H9 (cell line): ENCODE data around the gene CCDC116. TPM values are rescaled to one million over a fixed set of nuclear protein-coding genes. Genes with fewer than 3 reads are reported as not detected.

Source experiments
- DNase-seq: peaks from one replicate; pipeline ENCODE4 v3.0.0-alpha.2; 2017
- H2AFZ ChIP-seq: one replicate; pipeline ENCODE4 v1.6.1; 2013; ENCODE audit warnings: mild to moderate bottlenecking, low read length, control low read depth, moderate library complexity
- H2AK5ac ChIP-seq: 2 replicates; pipeline ENCODE4 v1.6.1; 2013; ENCODE audit warnings: low read length, control low read depth, mixed read lengths; ENCODE audit not compliant: insufficient read length
- H2BK120ac ChIP-seq: one replicate; pipeline ENCODE4 v1.6.1; 2013; ENCODE audit warnings: low read depth, mild to moderate bottlenecking, low read length, control low read depth, inconsistent platforms; ENCODE audit not compliant: poor library complexity, severe bottlenecking
- H2BK12ac ChIP-seq: 2 replicates; pipeline ENCODE4 v1.6.1; 2013; ENCODE audit warnings: low read length, control low read depth, mixed read lengths, low read depth; ENCODE audit not compliant: insufficient read length
- H2BK15ac ChIP-seq: 2 replicates; pipeline ENCODE4 v1.6.1; 2013; ENCODE audit warnings: low read depth, low read length, control low read depth
- H2BK20ac ChIP-seq: one replicate; pipeline ENCODE4 v1.6.1; 2013; ENCODE audit warnings: low read depth, mild to moderate bottlenecking, low read length, control low read depth, inconsistent platforms; ENCODE audit not compliant: poor library complexity, severe bottlenecking
- H2BK5ac ChIP-seq: 2 replicates; pipeline ENCODE4 v1.6.1; 2013; ENCODE audit warnings: low read length, control low read depth, mixed read lengths; ENCODE audit not compliant: insufficient read length
- H3K14ac ChIP-seq: 2 replicates; pipeline ENCODE4 v1.6.1; 2013; ENCODE audit warnings: low read length, control low read depth; ENCODE audit not compliant: insufficient read depth
- H3K18ac ChIP-seq: 2 replicates; pipeline ENCODE4 v1.6.1; 2013; ENCODE audit warnings: low read depth, mild to moderate bottlenecking, mixed read lengths, low read length, control low read depth; ENCODE audit not compliant: insufficient read length
- H3K23ac ChIP-seq: 2 replicates; pipeline ENCODE4 v1.6.1; 2013; ENCODE audit warnings: low read length, control low read depth, mixed read lengths, low read depth; ENCODE audit not compliant: insufficient read length
- H3K23me2 ChIP-seq: 2 replicates; pipeline ENCODE4 v1.6.1; 2013; ENCODE audit warnings: low read depth, mild to moderate bottlenecking, mixed read lengths, low read length, control low read depth; ENCODE audit not compliant: insufficient read length, poor library complexity, severe bottlenecking
- H3K27ac ChIP-seq: 2 replicates; pipeline ENCODE4 v1.5.1; 2013; ENCODE audit warnings: low read length, control low read depth, mixed read lengths, low read depth; ENCODE audit not compliant: insufficient read length
- H3K27me3 ChIP-seq: 2 replicates; pipeline ENCODE4 v1.6.1; 2013; ENCODE audit warnings: low read length, control low read depth, inconsistent platforms; ENCODE audit not compliant: insufficient read depth
- H3K4ac ChIP-seq: 2 replicates; pipeline ENCODE4 v1.6.1; 2013; ENCODE audit warnings: low read depth, mild to moderate bottlenecking, control low read depth, inconsistent platforms, low read length, moderate library complexity
- H3K4me1 ChIP-seq: 2 replicates; pipeline ENCODE4 v1.6.1; 2013; ENCODE audit warnings: low read length, control low read depth, inconsistent platforms; ENCODE audit not compliant: insufficient read depth
- H3K4me2 ChIP-seq: 2 replicates; pipeline ENCODE4 v1.6.1; 2013; ENCODE audit warnings: low read length, control low read depth, mixed read lengths; ENCODE audit not compliant: insufficient read length, insufficient read depth
- H3K56ac ChIP-seq: 2 replicates; pipeline ENCODE4 v1.6.1; 2013; ENCODE audit warnings: low read depth, mild to moderate bottlenecking, mixed read lengths, low read length, control low read depth; ENCODE audit not compliant: insufficient read length
- H3K79me1 ChIP-seq: 2 replicates; pipeline ENCODE4 v1.6.1; 2013; ENCODE audit warnings: low read depth, mild to moderate bottlenecking, moderate library complexity, low read length, control low read depth, inconsistent platforms; ENCODE audit not compliant: insufficient read depth, poor library complexity, severe bottlenecking
- H3K79me2 ChIP-seq: 2 replicates; pipeline ENCODE4 v1.6.1; 2013; ENCODE audit warnings: low read length, control low read depth, inconsistent platforms; ENCODE audit not compliant: insufficient read depth
- H3K9ac ChIP-seq: 2 replicates; pipeline ENCODE4 v1.6.1; 2013; ENCODE audit warnings: low read length, control low read depth, mixed read lengths; ENCODE audit not compliant: insufficient read length; ENCODE audit errors: extremely low read depth
- H3K9me3 ChIP-seq: one replicate; pipeline ENCODE4 v1.6.1; 2013; ENCODE audit warnings: low read depth, low read length, inconsistent platforms; ENCODE audit not compliant: control insufficient read depth
- H3T11ph ChIP-seq: one replicate; pipeline ENCODE4 v1.6.1; 2013; ENCODE audit warnings: mild to moderate bottlenecking, low read length, control low read depth, inconsistent platforms
- H4K20me1 ChIP-seq: one replicate; pipeline ENCODE4 v1.6.1; 2013; ENCODE audit not compliant: control insufficient read depth, insufficient read length, insufficient read depth
- H4K5ac ChIP-seq: 2 replicates; pipeline ENCODE4 v1.6.1; 2013; ENCODE audit warnings: low read depth, mild to moderate bottlenecking, mixed read lengths, low read length, control low read depth; ENCODE audit not compliant: insufficient read length
- H4K8ac ChIP-seq: replicated peaks from 2 replicates; pipeline ENCODE4 v1.6.1; 2013; ENCODE audit warnings: low read length, control low read depth, mixed read lengths, low read depth; ENCODE audit not compliant: insufficient read length
- H4K91ac ChIP-seq: 2 replicates; pipeline ENCODE4 v1.6.1; 2013; ENCODE audit warnings: low read depth, mild to moderate bottlenecking, moderate library complexity, mixed read lengths, low read length, control low read depth; ENCODE audit not compliant: insufficient read length
- H3K27ac Mint-ChIP-seq, 3 experiments: 2 replicates in 2 of 3; 3 replicates in 1 of 3; pipeline ENCODE4 v1.8.0; 2020 to 2021; ENCODE audit warnings: mixed read lengths in 3 of 3, mild to moderate bottlenecking in 1 of 3, moderate library complexity in 1 of 3
- H3K27me3 Mint-ChIP-seq: 2 replicates; pipeline ENCODE4 v1.8.0; 2021; ENCODE audit warnings: low read depth, mild to moderate bottlenecking, moderate library complexity, mixed read lengths
- H3K36me3 Mint-ChIP-seq, 3 experiments: 2 replicates in 2 of 3; 3 replicates in 1 of 3; pipeline ENCODE4 v1.8.0; 2020 to 2021; ENCODE audit warnings: low read depth in 3 of 3, mixed read lengths in 3 of 3; ENCODE audit not compliant: insufficient read depth in 1 of 3
- H3K4me1 Mint-ChIP-seq, 2 experiments: 2 replicates each; pipeline ENCODE4 v1.8.0; 2020; ENCODE audit warnings: mixed read lengths in 2 of 2
- H3K4me3 Mint-ChIP-seq, 2 experiments: 2 replicates in 1 of 2; 3 replicates in 1 of 2; pipeline ENCODE4 v1.8.0; 2020 to 2021; ENCODE audit warnings: mild to moderate bottlenecking in 2 of 2, mixed read lengths in 2 of 2, moderate library complexity in 1 of 2
- H3K9me3 Mint-ChIP-seq, 2 experiments: 2 replicates in 1 of 2; 3 replicates in 1 of 2; pipeline ENCODE4 v1.8.0; 2020; ENCODE audit warnings: mild to moderate bottlenecking in 2 of 2, mixed read lengths in 2 of 2, moderate library complexity in 1 of 2
- WGBS: extraction: QIAGEN DNeasy Blood & Tissue Kit; methylation state at CpG from one replicate; pipeline ENCODE4 v1.1.7; 2013; ENCODE audit warnings: missing lambda C conversion rate, low lambda C conversion rate, mixed read lengths; ENCODE audit not compliant: insufficient read length; ENCODE audit errors: extremely low coverage; 5-methylcytosine and 5-hydroxymethylcytosine counted together
- total RNA-seq: library from RNA; stranded (reverse); gene quantifications from 2 replicates; pipeline ENCODE4 v1.2.1, GENCODE V29; 2021
- TF ChIP-seq, protein P1 (sequence below): fragments of 200-600 bp; sonication (generic); conservative IDR thresholded peaks from 3 replicates; pipeline ENCODE4 v1.8.0; 2021; ENCODE audit warnings: antibody characterized with exemption, mild to moderate bottlenecking

Gene CCDC116
- total RNA-seq, 1 experiment from 2014 or later, result 0.63 TPM

DNA sequence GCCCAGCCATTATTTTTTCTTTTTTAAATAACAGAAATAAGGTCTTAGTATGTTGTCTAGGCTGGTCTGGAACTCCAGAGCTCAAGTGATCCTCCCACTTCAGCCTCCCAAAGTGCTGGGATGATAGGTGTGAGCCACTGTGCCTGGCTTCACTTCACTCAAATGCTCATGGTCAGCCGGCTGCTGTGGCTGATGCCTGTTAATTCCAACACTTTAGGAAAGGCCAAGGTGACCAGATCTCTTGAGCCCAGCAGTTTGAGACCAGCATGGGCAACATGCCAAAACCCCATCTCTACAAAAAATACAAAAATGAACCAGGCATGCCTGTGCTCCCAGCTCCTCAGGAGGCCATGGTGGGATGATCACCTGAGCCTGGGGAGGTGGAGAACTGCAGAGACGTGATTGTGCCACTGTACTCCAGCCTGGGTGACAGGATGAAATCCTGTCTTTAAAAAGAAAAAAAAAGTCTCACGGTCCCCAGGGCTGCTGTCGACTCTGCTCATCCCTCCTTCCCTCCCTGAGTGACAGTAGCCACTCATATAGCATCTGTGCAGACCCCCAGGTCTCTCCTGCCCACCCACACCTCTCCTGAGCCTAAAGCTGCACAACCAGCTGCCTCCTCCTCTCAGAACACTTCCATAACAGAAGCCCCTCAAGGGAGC is 6.4 kb upstream of the CCDC116 start:
- no peak overlapping the region for H2BK15ac ChIP-seq
- no peak overlapping the region for H3K27ac ChIP-seq
- no peak overlapping the region for H4K8ac ChIP-seq
- no peak overlapping the region for H3K56ac ChIP-seq
- peaks cover 5% of the 10 kb centered on the region for H3K23me2 ChIP-seq
- no peak overlapping the region for H3K4me2 ChIP-seq
- H3K9me3 ChIP-seq, result no peaks in the 10 kb centered on the region
- no peak overlapping the region for H2AFZ ChIP-seq
- H3K14ac ChIP-seq, result no peak overlapping the region
- H4K91ac ChIP-seq, result no peak overlapping the region
- peaks cover 5 to 44% (median 33%) of the 10 kb centered on the region in 3 experiments for H3K36me3 Mint-ChIP-seq
- peaks cover 14% of the 10 kb centered on the region in 2 experiments for H3K4me1 Mint-ChIP-seq
- no peak overlapping the region for H2BK5ac ChIP-seq
- no peaks in the 10 kb centered on the region for H3K27me3 ChIP-seq
- H4K20me1 ChIP-seq, result no peaks in the 10 kb centered on the region
- no peak overlapping the region for H3T11ph ChIP-seq
- H3K79me2 ChIP-seq, result no peaks in the 10 kb centered on the region
- no peak overlapping the region for H4K5ac ChIP-seq
- H3K23ac ChIP-seq, result no peak overlapping the region
- no peaks in the 10 kb centered on the region for H3K9me3 Mint-ChIP-seq
- no peak overlapping the region for H2BK120ac ChIP-seq
- no peak overlapping the region for H3K4ac ChIP-seq
- H2AK5ac ChIP-seq, result no peak overlapping the region
- peaks cover 3% of the 10 kb centered on the region; the same call in 1 of the 2 replicates for H3K27me3 Mint-ChIP-seq
- H3K4me3 Mint-ChIP-seq, result no peak overlapping the region
- peaks cover 2% of the 10 kb centered on the region for H3K79me1 ChIP-seq
- H3K4me1 ChIP-seq, result no peaks in the 10 kb centered on the region; the same call in 1 of the 2 replicates
- no peak overlapping the region for H2BK20ac ChIP-seq
- TF ChIP-seq, protein P1, sequence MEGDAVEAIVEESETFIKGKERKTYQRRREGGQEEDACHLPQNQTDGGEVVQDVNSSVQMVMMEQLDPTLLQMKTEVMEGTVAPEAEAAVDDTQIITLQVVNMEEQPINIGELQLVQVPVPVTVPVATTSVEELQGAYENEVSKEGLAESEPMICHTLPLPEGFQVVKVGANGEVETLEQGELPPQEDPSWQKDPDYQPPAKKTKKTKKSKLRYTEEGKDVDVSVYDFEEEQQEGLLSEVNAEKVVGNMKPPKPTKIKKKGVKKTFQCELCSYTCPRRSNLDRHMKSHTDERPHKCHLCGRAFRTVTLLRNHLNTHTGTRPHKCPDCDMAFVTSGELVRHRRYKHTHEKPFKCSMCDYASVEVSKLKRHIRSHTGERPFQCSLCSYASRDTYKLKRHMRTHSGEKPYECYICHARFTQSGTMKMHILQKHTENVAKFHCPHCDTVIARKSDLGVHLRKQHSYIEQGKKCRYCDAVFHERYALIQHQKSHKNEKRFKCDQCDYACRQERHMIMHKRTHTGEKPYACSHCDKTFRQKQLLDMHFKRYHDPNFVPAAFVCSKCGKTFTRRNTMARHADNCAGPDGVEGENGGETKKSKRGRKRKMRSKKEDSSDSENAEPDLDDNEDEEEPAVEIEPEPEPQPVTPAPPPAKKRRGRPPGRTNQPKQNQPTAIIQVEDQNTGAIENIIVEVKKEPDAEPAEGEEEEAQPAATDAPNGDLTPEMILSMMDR, result no peak
- no peak overlapping the region for H2BK12ac ChIP-seq
- H3K9ac ChIP-seq, result no peak overlapping the region
- peak overlapping the region in 1 of 3 experiments; percentile 18; a peak in 2 of 7 replicates for H3K27ac Mint-ChIP-seq
- no CpG with 5 or more reads among the region's 4 CpGs for WGBS
- no peak for DNase-seq
- no peak overlapping the region for H3K18ac ChIP-seq
